DMS 273 treated with DMSO at 0.1 percent for 48 hours (cell line): ENCODE results near the gene PDF.

Experiments
- DNase-seq: peaks from one replicate; lab custom pipeline; 2025; lab: John Stamatoyannopoulos, UW

Gene PDF

GRCh38 chr16:69277413-69277812 lies 53.0 kb downstream of the PDF start:
- no peak for DNase-seq
